GM12878 (cell line): ENCODE measurements around the gene SLC6A16. TPM values are rescaled to one million over a fixed set of nuclear protein-coding genes. Genes with fewer than 3 reads are reported as not detected.

Source experiments
- ATAC-seq: fragments of 200-7000 bp; cut with Tn5 transposase; 3 replicates; pipeline ENCODE4 v1.9.1; 2020; ENCODE audit warnings: mild to moderate bottlenecking, moderate library complexity
- BruUV-seq: library from RNA; stranded (reverse); fragments of 400-500 nt; replicated peaks from 2 replicates; lab custom pipeline; 2021; lab: Mats Ljungman, UMichigan
- CTCF ChIA-PET: fragments of 300-600 bp; sonication (Branson Sonifier 250); formaldehyde crosslinking; extraction: SDS; loops from one replicate; lab custom pipeline; 2021; ENCODE audit warnings: inconsistent platforms; lab: Yijun Ruan, JAX
- POLR2A ChIA-PET: fragments of 350-600 bp; formaldehyde crosslinking; extraction: SDS; loops from one replicate; lab custom pipeline; 2021; ENCODE audit warnings: inconsistent platforms; lab: Charles Lee
- RAD21 ChIA-PET: fragments of 300-600 bp; sonication (Branson Sonifier 250); formaldehyde crosslinking; loops from one replicate; lab custom pipeline; 2023; ENCODE audit warnings: antibody characterized with exemption; ENCODE audit not compliant: unreplicated experiment; lab: Charles Lee
- SMC1A ChIA-PET: fragments of 300-600 bp; sonication (Branson Sonifier 250); formaldehyde crosslinking; loops from one replicate; lab custom pipeline; 2023; ENCODE audit not compliant: unreplicated experiment, uncharacterized antibody; lab: Charles Lee
- DNase-seq: peaks from one replicate; pipeline ENCODE4 v3.0.0-alpha.2; 2011; ENCODE audit warnings: low read depth, low spot score
- FAIRE-seq: peaks from 3 replicates; lab custom pipeline; 2011; peaks lifted over from hg19 to GRCh38; lab: Jason Lieb, UNC
- H2AFZ ChIP-seq: 2 replicates; pipeline ENCODE4 v1.6.0; 2011; ENCODE audit warnings: low read depth, low read length, control low read depth; ENCODE audit not compliant: control insufficient read depth
- H3K27ac ChIP-seq: 2 replicates; pipeline ENCODE4 v1.5.1; 2011; ENCODE audit warnings: control low read depth; ENCODE audit not compliant: control insufficient read depth, insufficient read depth
- H3K27me3 ChIP-seq, 2 experiments: replicated peaks in 1 of 2; 2 replicates each; pipeline versions ENCODE4 v1.6.0 to v1.6.1; 2011; ENCODE audit warnings: low read length in 1 of 2; ENCODE audit not compliant: control insufficient read depth in 2 of 2, insufficient read depth in 2 of 2
- H3K36me3 ChIP-seq, 2 experiments: 2 replicates each; pipeline ENCODE4 v1.5.1; 2011; ENCODE audit warnings: low read length in 1 of 2; ENCODE audit not compliant: control insufficient read depth in 2 of 2, insufficient read depth in 2 of 2
- H3K4me1 ChIP-seq: 2 replicates; pipeline ENCODE4 v1.6.1; 2011; ENCODE audit warnings: mild to moderate bottlenecking, low read length, moderate library complexity, mixed read lengths; ENCODE audit not compliant: control insufficient read depth, insufficient read depth
- H3K4me2 ChIP-seq: 2 replicates; pipeline ENCODE4 v1.6.0; 2011; ENCODE audit warnings: control low read depth; ENCODE audit not compliant: control insufficient read depth, insufficient read depth
- H3K4me3 ChIP-seq: fragments of 200-600 bp; sonication (generic); 2 replicates; pipeline ENCODE4 v1.5.1; 2016
- H3K79me2 ChIP-seq: 2 replicates; pipeline ENCODE4 v1.6.0; 2011; ENCODE audit warnings: low read length; ENCODE audit not compliant: control insufficient read depth, insufficient read depth
- H3K9ac ChIP-seq: 2 replicates; pipeline ENCODE4 v1.8.0; 2011; ENCODE audit warnings: low read length, control low read depth, mixed read lengths; ENCODE audit not compliant: control insufficient read depth, insufficient read depth
- H3K9me3 ChIP-seq: replicated peaks from 3 replicates; pipeline ENCODE4 v1.5.1; 2011; ENCODE audit warnings: mild to moderate bottlenecking, low read length; ENCODE audit not compliant: control insufficient read depth, insufficient read depth
- H4K20me1 ChIP-seq: 2 replicates; pipeline ENCODE4 v1.6.0; 2011; ENCODE audit not compliant: control insufficient read depth, insufficient read depth
- ASH2L ChIP-seq: fragments of 300-600, 200-600 bp; sonication (generic); IDR thresholded peaks from 2 replicates; pipeline ENCODE4 v1.6.1; 2017; ENCODE audit warnings: low read depth, mild to moderate bottlenecking, borderline replicate concordance
- BCL3 ChIP-seq: IDR thresholded peaks from 2 replicates; pipeline ENCODE4 v1.6.1; 2011; ENCODE audit warnings: borderline replicate concordance, low read depth, mild to moderate bottlenecking, moderate library complexity, low read length; ENCODE audit not compliant: insufficient read depth, poor library complexity, severe bottlenecking
- BHLHE40 ChIP-seq, 2 experiments: fragments of 450-650 bp in 1 of 2; IDR thresholded peaks; 2 replicates each; pipeline ENCODE4 v1.6.1; 2011 to 2017; ENCODE audit warnings: low read depth in 2 of 2, borderline replicate concordance in 1 of 2, improper control_type of control experiment in 1 of 2, low read length in 1 of 2, mild to moderate bottlenecking in 1 of 2
- CBFB ChIP-seq: IDR thresholded peaks from 2 replicates; pipeline ENCODE4 v1.6.1; 2016; ENCODE audit warnings: antibody characterized with exemption, low read depth
- ETV6 ChIP-seq, 2 experiments: fragments of 450-650 bp in 1 of 2; IDR thresholded peaks in 1 of 2; conservative IDR thresholded peaks in 1 of 2; 2 replicates each; pipeline ENCODE4 v1.6.1; 2014; ENCODE audit warnings: antibody characterized with exemption in 1 of 2, borderline replicate concordance in 1 of 2, low read depth in 1 of 2, mild to moderate bottlenecking in 1 of 2, moderate library complexity in 1 of 2
- JUNB ChIP-seq: IDR thresholded peaks from 2 replicates; pipeline ENCODE4 v1.6.1; 2016; ENCODE audit warnings: antibody characterized with exemption, mild to moderate bottlenecking
- NR2C2 ChIP-seq: IDR thresholded peaks from 2 replicates; pipeline ENCODE4 v1.6.1; 2011; ENCODE audit warnings: borderline replicate concordance, low read depth; ENCODE audit not compliant: control insufficient read depth, insufficient read length
- POLR2A ChIP-seq: IDR thresholded peaks from 2 replicates; pipeline ENCODE4 v1.6.1; 2011; ENCODE audit warnings: low read depth, mild to moderate bottlenecking, low read length
- POLR2AphosphoS2 ChIP-seq: IDR thresholded peaks from 2 replicates; pipeline ENCODE4 v1.6.1; 2011; ENCODE audit warnings: low read depth, mild to moderate bottlenecking, low read length, improper control_type of control experiment, moderate library complexity
- POLR2AphosphoS5 ChIP-seq: IDR thresholded peaks from 2 replicates; pipeline ENCODE4 v1.6.1; 2011; ENCODE audit warnings: mild to moderate bottlenecking, low read length, inconsistent platforms
- SIX5 ChIP-seq: IDR thresholded peaks from 2 replicates; pipeline ENCODE4 v1.6.1; 2011; ENCODE audit warnings: mild to moderate bottlenecking, low read depth, low read length, moderate library complexity; ENCODE audit not compliant: severe bottlenecking
- SMAD5 ChIP-seq: IDR thresholded peaks from 2 replicates; pipeline ENCODE4 v1.6.1; 2016; ENCODE audit warnings: antibody characterized with exemption, low read depth
- SPI1 ChIP-seq: IDR thresholded peaks from 2 replicates; pipeline ENCODE4 v1.6.1; 2011; ENCODE audit warnings: low read depth, mild to moderate bottlenecking, low read length, moderate library complexity, borderline replicate concordance; ENCODE audit not compliant: insufficient read depth
- SRF ChIP-seq, 2 experiments: IDR thresholded peaks; 2 replicates each; pipeline ENCODE4 v1.6.1; 2011; ENCODE audit warnings: low read depth in 2 of 2, low read length in 2 of 2, mild to moderate bottlenecking in 1 of 2, moderate library complexity in 1 of 2
- TAF1 ChIP-seq: IDR thresholded peaks from 2 replicates; pipeline ENCODE4 v1.6.1; 2011; ENCODE audit warnings: mild to moderate bottlenecking, low read depth, low read length, borderline replicate concordance
- ZBED1 ChIP-seq: IDR thresholded peaks from 2 replicates; pipeline ENCODE4 v1.6.1; 2016; ENCODE audit warnings: borderline replicate concordance
- WGBS: methylation state at CpG from one replicate; pipeline ENCODE4 v1.1.6; 2016; ENCODE audit warnings: low lambda C conversion rate; ENCODE audit not compliant: insufficient replicate concordance, insufficient coverage; ENCODE audit errors: missing lambda C conversion rate; 5-methylcytosine and 5-hydroxymethylcytosine counted together
- in situ Hi-C: fragments of 300-500 bp; cut with MboI; formaldehyde crosslinking; loops from 9 replicates; pipeline ENCODE4 v1.14.3; 2018; ENCODE audit warnings: mixed read lengths
- intact Hi-C: fragments of 100-400 bp; cut with micrococcal nuclease; formaldehyde crosslinking; loops from one replicate; pipeline ENCODE4 v1.14.2; 2022; ENCODE audit not compliant: unreplicated experiment
- polyA plus RNA-seq, 11 experiments: library from polyadenylated mRNA; depleted of rRNA in 4 of 11; unstranded in 6 of 11; stranded (reverse) in 5 of 11; fragments of >200 nt; fragmentation: Nextera tagmentation in 4 of 11; fragmentation: Illumina TruSeq in 1 of 11; extraction: Ambion mirVana in 4 of 11; extraction: Trizol in 1 of 11; gene quantifications; 1 replicate in 1 of 11; 2 replicates in 10 of 11; pipeline versions ENCODE4 v1.2.1 to v1.2.3, GENCODE V29; 2011 to 2016; ENCODE audit warnings: inconsistent platforms in 2 of 11, missing spikeins in 2 of 11, low read depth in 1 of 11
- total RNA-seq, 4 experiments: library from RNA; depleted of rRNA in 3 of 4; stranded (reverse); fragments of >200 nt in 3 of 4; fragmentation: Illumina TruSeq in 1 of 4; extraction: Trizol in 1 of 4; gene quantifications; 2 replicates each; pipeline versions ENCODE4 v1.2.1 to v1.2.3, GENCODE V29; 2013 to 2021
- TF ChIP-seq, protein P1 (sequence below): fragments of 450-650 bp; IDR thresholded peaks from 2 replicates; pipeline ENCODE4 v1.6.1; 2016; ENCODE audit warnings: mild to moderate bottlenecking
- TF ChIP-seq, protein P2 (sequence below): fragments of 450-650 bp; IDR thresholded peaks from 2 replicates; pipeline ENCODE4 v1.6.1; 2017; ENCODE audit warnings: low read depth, mild to moderate bottlenecking, moderate library complexity

SLC6A16 gene
- total and polyA plus RNA-seq, 10 of the 15 experiments (the other 5 are each of a cell fraction or from before 2014, with no cell fraction given): 0.23 to 3.2 (median 0.54) TPM

DNA sequence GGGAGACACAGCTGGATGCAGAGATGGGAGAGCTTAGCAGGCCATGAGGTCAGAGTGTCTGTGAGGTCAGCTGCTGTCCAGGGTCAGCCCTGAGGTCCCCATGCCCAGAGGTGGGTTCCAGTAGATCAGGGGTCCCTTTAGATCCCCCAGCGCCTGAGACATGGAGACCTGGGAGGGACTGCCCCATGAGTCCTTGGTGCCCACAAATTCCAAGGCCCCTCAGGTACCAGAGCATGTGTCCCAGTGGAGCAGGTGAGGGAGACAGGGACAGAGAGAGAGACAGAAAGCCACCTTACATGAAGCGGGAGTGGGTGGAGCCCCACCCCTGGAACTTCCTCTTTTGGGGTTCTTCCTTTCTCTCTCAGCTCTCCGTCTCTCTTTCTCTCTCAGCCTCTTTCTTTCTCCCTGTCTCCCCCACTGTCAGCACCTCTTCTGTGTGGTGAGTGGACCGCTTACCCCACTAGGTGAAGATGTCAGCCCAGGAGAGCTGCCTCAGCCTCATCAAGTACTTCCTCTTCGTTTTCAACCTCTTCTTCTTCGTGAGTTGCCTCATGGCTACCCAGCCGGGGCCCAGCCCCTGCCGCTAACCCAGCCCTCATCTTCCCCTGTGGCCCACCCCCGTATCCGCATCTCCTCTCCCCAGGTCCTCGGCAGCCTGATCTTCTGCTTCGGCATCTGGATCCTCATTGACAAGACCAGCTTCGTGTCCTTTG lies 10.2 kb upstream of the SLC6A16 start, which contains the start of gene CD37:
TSS of gene CD37 (plus strand) at position 336 of the 713 bp plus-strand sequence. CDS start at position 471, 135 bp downstream.
- POLR2A ChIA-PET: interaction anchor here (0.5 to 3.5 kb wide), 4 partner anchors 9 to 1165 kb away, joined by 3 to 24 read pairs (median 6); partner anchors contain the start of genes GYS1 and RUVBL2
- in situ Hi-C loops: no loop called here
- Histone ChIP-seq H3K4me3 (peak within 1 kb of the TSS; percentile 86), H3K9me3 (no peaks in the 10 kb centered on the region), H3K79me2 (peaks cover 43% of the 10 kb centered on the region), H3K4me2 (peak within 1 kb of the TSS; percentile 99), H2AFZ (peak within 1 kb of the TSS; percentile 77), H3K27me3 (no peaks in the 10 kb centered on the region), H3K9ac (peak within 1 kb of the TSS; percentile 94), H3K36me3 (0 out of 4 replicates have a peak, but pooled peaks cover 0 to 3% of the 10 kb centered on the region in 2 experiments), H3K27ac (peak within 1 kb of the TSS; percentile 98), H3K4me1 (peaks cover 60% of the 10 kb centered on the region), H4K20me1 (no peaks in the 10 kb centered on the region)
- CTCF ChIA-PET: interaction anchor here (0.5 to 1.6 kb wide), 6 partner anchors 18 to 138 kb away, joined by 3 to 7 read pairs (median 4); partner anchors contain the start of genes FLT3LG and TEAD2
- DNase-seq (no peak), FAIRE-seq (peak; percentile 75), ATAC-seq (peak; percentile 56)
- intact Hi-C loops: no loop called here
- SMC1A ChIA-PET: interaction anchor here (0.8 to 1.9 kb wide), 6 partner anchors 9 to 160 kb away, joined by 3 to 8 read pairs (median 4); partner anchors contain the start of gene SLC6A16
- 2% methylated on average over 13 of the region's 13 CpGs for WGBS
- BruUV-seq: TSS peak; percentile 69
- RAD21 ChIA-PET: interaction anchor here (0.8 to 1.5 kb wide), 4 partner anchors 9 to 135 kb away, joined by 3 to 10 read pairs (median 4); partner anchors contain the start of gene ALDH16A1
- TF ChIP-seq ETV6 (conservative IDR thresholded peaks at IDR 0.05 in 1 of 2, IDR thresholded peaks at IDR 0.05 in 1 of 2; ENCODE audit: borderline replicate concordance in 1 of 2, low read depth in 1 of 2) (0 out of 4 replicates have a peak, but pooled peaks of 1 of the 2 experiments have one; percentile 45), BHLHE40 (IDR thresholded peaks at IDR 0.05; ENCODE audit: borderline replicate concordance in 1 of 2, low read depth in 2 of 2, low read length in 1 of 2) (0 out of 4 replicates have a peak, but pooled peaks of 1 of the 2 experiments have one; percentile 2), JUNB (no peak), ZBED1 (peak; percentile 61; the same call in 1 of the 2 replicates), TAF1 (peak; percentile 82; the same call in 1 of the 2 replicates), ASH2L (no peak), NR2C2 (no peak), SPI1 (peak; percentile 84), SIX5 (no peak), POLR2AphosphoS2 (peak; percentile 79), POLR2AphosphoS5 (peak; percentile 93), CBFB (peak; percentile 69), POLR2A (peak; percentile 81), BCL3 (no peak), SRF (IDR thresholded peaks at IDR 0.05; ENCODE audit: low read depth in 2 of 2, low read length in 2 of 2) (peak in 1 of 2 experiments; percentile 92; a peak in 2 of 4 replicates), SMAD5 (peak; percentile 86; the same call in 1 of the 2 replicates)
- TF ChIP-seq, protein P1, sequence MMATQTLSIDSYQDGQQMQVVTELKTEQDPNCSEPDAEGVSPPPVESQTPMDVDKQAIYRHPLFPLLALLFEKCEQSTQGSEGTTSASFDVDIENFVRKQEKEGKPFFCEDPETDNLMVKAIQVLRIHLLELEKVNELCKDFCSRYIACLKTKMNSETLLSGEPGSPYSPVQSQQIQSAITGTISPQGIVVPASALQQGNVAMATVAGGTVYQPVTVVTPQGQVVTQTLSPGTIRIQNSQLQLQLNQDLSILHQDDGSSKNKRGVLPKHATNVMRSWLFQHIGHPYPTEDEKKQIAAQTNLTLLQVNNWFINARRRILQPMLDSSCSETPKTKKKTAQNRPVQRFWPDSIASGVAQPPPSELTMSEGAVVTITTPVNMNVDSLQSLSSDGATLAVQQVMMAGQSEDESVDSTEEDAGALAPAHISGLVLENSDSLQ: peak; percentile 8; the same call in 1 of the 2 replicates
- TF ChIP-seq, protein P2, sequence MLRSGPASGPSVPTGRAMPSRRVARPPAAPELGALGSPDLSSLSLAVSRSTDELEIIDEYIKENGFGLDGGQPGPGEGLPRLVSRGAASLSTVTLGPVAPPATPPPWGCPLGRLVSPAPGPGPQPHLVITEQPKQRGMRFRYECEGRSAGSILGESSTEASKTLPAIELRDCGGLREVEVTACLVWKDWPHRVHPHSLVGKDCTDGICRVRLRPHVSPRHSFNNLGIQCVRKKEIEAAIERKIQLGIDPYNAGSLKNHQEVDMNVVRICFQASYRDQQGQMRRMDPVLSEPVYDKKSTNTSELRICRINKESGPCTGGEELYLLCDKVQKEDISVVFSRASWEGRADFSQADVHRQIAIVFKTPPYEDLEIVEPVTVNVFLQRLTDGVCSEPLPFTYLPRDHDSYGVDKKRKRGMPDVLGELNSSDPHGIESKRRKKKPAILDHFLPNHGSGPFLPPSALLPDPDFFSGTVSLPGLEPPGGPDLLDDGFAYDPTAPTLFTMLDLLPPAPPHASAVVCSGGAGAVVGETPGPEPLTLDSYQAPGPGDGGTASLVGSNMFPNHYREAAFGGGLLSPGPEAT: peak; percentile 66; the same call in 1 of the 2 replicates
